NCI-H1417 (cell line): Measurements from ENCODE around the gene TMEM18.
A peak's percentile ranks its signal among the peaks of the same experiment; 100 is the strongest.

Experiments
- DNase-seq, 3 experiments: peaks; one replicate each; lab custom pipeline; 2025; lab: John Stamatoyannopoulos, UW

Gene TMEM18

GRCh38 chr2:634636-635388 lies 42.4 kb downstream of the TMEM18 start:
- no peak for DNase-seq

DNA sequence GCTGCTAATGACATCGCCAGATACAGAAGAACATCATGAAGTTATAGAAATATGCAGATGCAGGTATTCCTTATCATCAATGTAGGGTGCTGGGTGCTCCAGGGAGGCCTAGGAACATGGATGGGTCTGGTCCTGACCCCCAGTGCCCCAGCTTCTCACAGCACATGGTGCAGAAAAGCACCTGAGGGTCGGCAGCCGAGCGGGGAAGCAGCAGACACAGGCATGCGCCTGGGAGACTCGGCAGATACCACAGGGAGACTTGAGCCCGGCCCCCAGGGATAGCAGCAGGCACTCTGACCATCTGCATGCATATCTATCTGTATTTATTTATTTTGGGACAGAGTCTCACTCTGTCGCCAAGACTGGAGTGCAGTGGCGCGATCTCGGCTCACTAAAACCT lies 43.2 kb downstream of the TMEM18 start:
- no peak for DNase-seq

DNA sequence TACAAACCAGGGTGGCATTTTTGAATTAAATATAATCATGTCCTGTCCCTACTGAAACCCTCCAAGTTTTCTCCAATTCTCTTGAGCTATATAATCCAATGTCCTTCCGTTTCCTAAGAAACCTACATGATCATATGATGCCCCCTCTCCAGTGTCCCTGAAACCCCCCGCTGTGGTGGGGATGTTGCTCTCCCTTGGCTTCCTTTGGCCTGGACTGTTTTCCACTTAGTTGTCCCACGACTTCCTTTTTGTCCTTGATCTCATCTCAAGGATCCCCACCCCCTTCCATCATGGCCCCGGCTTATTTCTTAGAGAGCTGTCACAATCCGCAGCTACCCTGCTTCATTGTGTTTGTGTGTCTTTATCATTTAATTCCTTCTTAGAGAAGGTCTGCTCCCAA lies 43.8 kb downstream of the TMEM18 start:
- no peak for DNase-seq

DNA sequence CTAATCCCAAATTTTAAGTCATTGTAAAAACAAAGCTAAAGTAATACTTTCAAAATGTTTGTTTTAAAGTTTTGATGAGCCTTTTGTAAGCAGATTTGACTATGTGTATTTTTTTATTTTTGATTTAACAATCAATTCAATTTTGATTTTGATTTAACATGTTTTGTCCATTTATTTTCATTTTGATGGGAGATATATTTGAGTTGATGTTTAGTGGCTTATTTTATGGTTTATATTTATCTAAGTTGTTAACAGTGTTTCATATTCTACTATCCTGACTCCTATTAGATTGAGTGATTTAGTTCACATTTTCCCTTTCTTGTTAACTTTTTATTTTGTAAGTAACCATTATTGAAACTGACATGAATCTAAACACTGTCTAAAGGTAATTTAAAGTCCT lies 44.7 kb downstream of the TMEM18 start:
- no peak for DNase-seq

GRCh38 chr2:631741-632140 lies 45.5 kb downstream of the TMEM18 start:
- DNase-seq, result no peak

- DNase-seq, result no peak
Observed at GRCh38 chr2:630451-631320, 46.5 kb downstream of the TMEM18 start.

DNA sequence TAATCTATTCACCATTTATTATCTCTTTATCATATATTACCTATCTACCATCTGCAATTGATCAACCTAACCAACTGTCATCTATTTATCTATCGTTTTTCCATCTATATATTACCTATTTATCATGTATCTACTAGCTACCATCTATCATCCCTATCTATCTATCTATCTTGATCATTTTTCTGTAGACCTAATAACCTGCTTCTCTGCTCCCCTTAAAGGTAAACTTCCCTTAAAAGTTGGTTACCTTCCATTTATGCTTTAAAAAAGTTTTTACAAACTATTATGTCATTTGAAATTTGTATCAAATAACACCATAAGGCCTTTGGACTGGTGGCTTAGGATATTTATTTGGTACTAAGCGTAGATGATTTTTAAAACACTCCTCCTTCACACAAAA lies 47.2 kb downstream of the TMEM18 start:
- DNase-seq, result no peak

- no peak for DNase-seq
Observed at GRCh38 chr2:628651-629050, 48.6 kb downstream of the TMEM18 start.

DNA sequence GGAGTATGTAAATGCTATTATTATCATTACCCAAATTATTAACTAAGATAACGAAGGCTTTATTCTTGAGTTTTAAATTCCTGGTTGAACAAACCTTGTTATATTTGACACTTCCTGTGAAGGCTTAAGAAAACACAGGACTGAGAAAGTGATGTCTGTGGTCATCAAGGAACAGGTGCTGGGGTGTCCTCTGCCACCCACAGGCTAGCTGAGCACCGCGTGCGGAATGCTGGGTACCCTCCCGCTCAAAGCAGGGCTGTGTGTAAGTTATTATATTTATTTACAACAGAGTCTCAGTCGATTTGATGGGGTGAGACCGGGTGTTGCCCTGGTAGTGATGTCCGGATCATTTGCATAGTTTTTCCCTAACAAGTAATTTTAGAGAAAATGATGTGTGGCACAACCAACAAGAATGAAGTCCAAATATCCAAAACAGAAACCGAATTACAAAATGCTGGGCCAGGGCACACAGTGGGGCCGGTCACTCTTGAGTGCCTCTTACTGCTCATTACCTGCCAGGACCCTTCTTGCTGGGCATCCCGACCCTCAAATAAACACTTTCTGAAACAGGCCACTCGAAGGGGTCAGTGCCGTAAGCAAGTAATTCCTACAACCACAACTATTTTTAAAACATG lies 49.2 kb downstream of the TMEM18 start:
- DNase-seq, result no peak

GRCh38 chr2:627340-627709 lies 49.9 kb downstream of the TMEM18 start:
- no peak for DNase-seq

DNA sequence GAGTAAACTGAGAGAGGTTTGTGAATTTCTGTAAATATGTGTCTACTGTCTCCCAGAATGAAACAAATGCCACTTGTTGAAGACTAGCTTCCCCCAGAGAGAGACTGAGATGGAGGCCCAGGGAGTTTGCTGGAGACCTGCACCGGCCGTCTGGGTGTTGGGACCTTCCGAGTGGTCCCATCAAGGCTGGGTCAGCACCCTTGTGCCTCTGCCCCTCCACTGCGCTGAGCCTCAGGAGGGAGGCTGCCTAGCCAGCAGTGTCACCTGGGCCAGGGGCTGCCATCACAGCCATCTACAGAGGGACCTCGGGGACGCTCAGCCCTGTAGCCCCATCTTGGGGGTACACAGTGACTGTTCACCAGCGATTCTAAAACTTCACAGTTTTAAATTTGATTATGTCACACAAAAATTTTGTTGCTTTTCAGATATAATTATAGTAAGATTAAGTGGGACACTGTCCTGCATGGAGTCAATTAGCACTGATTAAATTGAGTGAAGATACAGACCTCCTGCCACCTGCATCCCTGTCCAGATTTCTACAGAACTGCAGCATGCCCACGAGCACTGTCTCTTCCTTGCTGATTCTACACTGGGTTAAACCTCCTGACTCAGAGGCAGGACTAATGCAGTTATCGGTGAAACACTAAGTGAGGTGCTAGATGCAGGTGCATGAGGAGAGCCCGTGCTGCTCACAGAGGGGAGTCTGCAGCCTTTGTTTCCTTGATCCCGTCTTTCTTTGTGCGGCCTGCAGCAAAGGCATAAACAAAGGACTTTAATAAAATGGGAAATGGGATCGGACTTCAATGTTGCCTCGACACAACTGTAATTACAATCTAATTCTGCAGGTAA lies 50.5 kb downstream of the TMEM18 start:
- DNase-seq, result peak in 2 of 3 experiments; percentile 31 to 73

- peak in 1 of 3 experiments; percentile 50 for DNase-seq
Observed at GRCh38 chr2:625415-626333, 51.5 kb downstream of the TMEM18 start.

DNA sequence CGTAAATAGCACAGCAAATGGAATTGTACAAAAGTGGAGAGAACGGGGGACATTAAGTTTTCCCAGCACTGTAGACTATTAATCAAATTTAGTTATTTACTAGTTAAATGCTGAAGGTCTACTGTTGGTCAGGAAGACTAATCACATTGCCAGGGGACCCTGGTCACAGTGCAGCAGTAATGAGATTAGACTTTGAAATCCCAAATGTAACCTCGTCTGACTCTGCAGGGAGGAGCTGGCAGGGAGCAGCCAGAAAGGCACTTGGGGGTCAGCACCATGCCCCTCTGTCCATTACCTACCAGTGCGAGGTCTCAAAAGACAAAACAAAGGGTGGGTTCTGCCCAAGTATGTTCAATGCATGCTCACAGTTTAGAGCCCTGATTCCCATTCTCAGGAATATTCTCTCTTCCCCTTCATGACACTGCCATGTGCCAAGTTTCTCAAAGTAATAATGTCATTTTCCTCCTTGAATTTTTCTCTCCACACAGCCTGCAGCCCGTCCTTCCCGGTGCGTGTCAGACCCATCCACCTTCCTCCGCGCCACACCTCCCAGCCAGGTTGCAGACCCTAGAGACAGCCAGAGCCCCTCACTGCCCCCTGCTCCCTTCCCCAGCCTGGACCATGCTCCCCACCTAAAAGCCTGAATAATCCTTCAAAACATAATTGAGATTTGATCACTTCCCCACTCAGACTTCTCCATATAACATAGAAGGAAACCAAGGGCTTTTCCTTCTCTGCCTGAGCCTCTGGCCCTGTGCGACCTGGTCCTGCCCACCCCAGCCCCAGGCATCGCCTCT lies 52.5 kb downstream of the TMEM18 start:
- DNase-seq, result no peak

- no peak for DNase-seq
Observed at GRCh38 chr2:624096-624495, 53.1 kb downstream of the TMEM18 start.

GRCh38 chr2:623130-623922 lies 53.9 kb downstream of the TMEM18 start:
- DNase-seq, result no peak

DNA sequence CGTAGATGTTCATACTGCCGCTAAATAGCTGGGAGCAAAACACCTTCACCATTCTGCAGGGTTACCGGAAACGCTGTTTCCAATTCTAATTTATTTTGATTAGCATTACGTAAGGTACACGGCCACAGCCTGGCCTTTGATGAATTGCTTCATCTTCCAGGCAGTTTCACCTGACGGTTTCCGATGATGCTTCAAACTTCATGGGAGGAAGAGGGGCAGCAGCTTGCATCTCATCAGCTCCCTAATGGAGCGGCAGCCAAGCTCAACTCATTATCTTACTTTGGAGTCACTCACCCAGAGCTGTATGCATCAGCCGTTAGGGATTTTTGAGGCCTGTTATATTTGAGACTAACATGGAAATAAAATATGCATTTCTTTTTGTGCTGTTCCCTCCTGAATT lies 54.8 kb downstream of the TMEM18 start:
- DNase-seq, result no peak

GRCh38 chr2:621303-622099 lies 55.7 kb downstream of the TMEM18 start:
- DNase-seq, result no peak
